ENCODE measurements around the gene TOP2A.

GRCh38 chr17:40366861-40367518 is 50.7 kb downstream of the TOP2A start:
- TF ChIP-seq CTCF (IDR thresholded peaks at IDR 0.05; ENCODE audit: poor library complexity, severe bottlenecking) (no peak), POLR2AphosphoS5 (IDR thresholded peaks at IDR 0.05) (no peak), REST (IDR thresholded peaks at IDR 0.05; ENCODE audit: borderline replicate concordance) (no peak)

Measured in neural cell (in vitro differentiated cells).